ENCODE data around the gene ELANE.

GRCh38 chr19:875265-875879, 23.3 kb downstream of the ELANE start:
- TF ChIP-seq CTCF (conservative IDR thresholded peaks at IDR 0.05; ENCODE audit: low read length) (no peak), EZH2phosphoT487 (IDR thresholded peaks at IDR 0.05; ENCODE audit: borderline replicate concordance, low read depth, low read length) (no peak)

All from OCI-LY7 (cell line).